Activated CD4-positive, alpha-beta T cell treated with anti-CD3 and anti-CD28 coated beads for 36 hours (primary cell): ENCODE data around the gene MBNL1. TPM values are rescaled to one million over a fixed set of nuclear protein-coding genes. Genes with fewer than 3 reads are reported as not detected.

ENCODE experiments used
- ATAC-seq: fragments of 200-7000 bp; cut with Tn5 transposase; one replicate; pipeline ENCODE4 v1.10.0; 2021; ENCODE audit warnings: mild to moderate bottlenecking, moderate library complexity
- CTCF ChIA-PET: fragments of 350-600 bp; sonication (Branson Sonifier 250); formaldehyde crosslinking; loops from one replicate; lab custom pipeline; 2021; ENCODE audit warnings: antibody characterized with exemption; lab: Charles Lee
- POLR2A ChIA-PET: fragments of 350-600 bp; sonication (Branson Sonifier 250); formaldehyde crosslinking; loops from one replicate; lab custom pipeline; 2021; ENCODE audit warnings: antibody characterized with exemption, inconsistent platforms; lab: Charles Lee
- DNase-seq: peaks from one replicate; pipeline ENCODE4 v3.0.0-alpha.2; 2020
- H3K27ac Mint-ChIP-seq: one replicate; pipeline ENCODE4 v1.8.0; 2021; ENCODE audit warnings: mixed read lengths
- H3K27me3 Mint-ChIP-seq: one replicate; pipeline ENCODE4 v1.8.0; 2021; ENCODE audit warnings: mixed read lengths
- H3K36me3 Mint-ChIP-seq: one replicate; pipeline ENCODE4 v1.8.0; 2021; ENCODE audit warnings: low read depth, mixed read lengths
- H3K4me1 Mint-ChIP-seq: one replicate; pipeline ENCODE4 v1.8.0; 2021; ENCODE audit warnings: mixed read lengths
- H3K4me3 Mint-ChIP-seq: one replicate; pipeline ENCODE4 v1.8.0; 2021; ENCODE audit warnings: mild to moderate bottlenecking, moderate library complexity, mixed read lengths
- H3K9me3 Mint-ChIP-seq: one replicate; pipeline ENCODE4 v1.8.0; 2021; ENCODE audit warnings: low read depth, mixed read lengths
- intact Hi-C, 2 experiments: fragments of 100-400 bp; cut with DNase I in 1 of 2; cut with micrococcal nuclease in 1 of 2; formaldehyde crosslinking; loops; one replicate each; pipeline versions ENCODE4 v1.14.2 to v1.15.1; 2022 to 2024; cut with DNase I, micrococcal nuclease
- total RNA-seq, 2 experiments: library from RNA; stranded (reverse); gene quantifications; one replicate each; pipeline ENCODE4 v1.2.3, GENCODE V29; 2021

The MBNL1 gene
- total RNA-seq, 2 experiments from 2014 or later, result 317 to 481 TPM

- peak overlapping the region; percentile 10 for H3K4me3 Mint-ChIP-seq
- ATAC-seq, result peak; percentile 5
- H3K27ac Mint-ChIP-seq, result peak overlapping the region; percentile 84
- H3K36me3 Mint-ChIP-seq, result peaks cover 9% of the 10 kb centered on the region
- H3K9me3 Mint-ChIP-seq, result no peaks in the 10 kb centered on the region
- POLR2A ChIA-PET, result interaction anchor here (1.0 kb wide), 1 partner anchor 10 kb away, joined by 5 read pairs; no protein-coding TSS in a partner anchor
- peaks cover 66% of the 10 kb centered on the region for H3K4me1 Mint-ChIP-seq
- CTCF ChIA-PET, result interaction anchor here (1.4 to 7.6 kb wide), 2 partner anchors 7 to 191 kb away, joined by 3 to 69 read pairs; no protein-coding TSS in a partner anchor
- no peak for DNase-seq
- H3K27me3 Mint-ChIP-seq, result no peaks in the 10 kb centered on the region
- intact Hi-C loops, result loop anchor here in 1 of 2 experiments (10.0 kb wide), 1 partner anchor 1488 kb away; the partner anchor contains the start of gene SIAH2
These were observed 16.0 kb upstream of the MBNL1 start for GRCh38 chr3:152252755-152253154.

- Mint-ChIP-seq H3K4me3 (peak overlapping the region; percentile 10), H3K36me3 (peaks cover 9% of the 10 kb centered on the region)
- POLR2A ChIA-PET, result interaction anchor here (0.6 kb wide), 1 partner anchor 26 kb away, joined by 3 read pairs; no protein-coding TSS in a partner anchor
These were observed 15.2 kb upstream of the MBNL1 start for GRCh38 chr3:152253514-152253913.

GRCh38 chr3:152254041-152254440 lies 14.7 kb upstream of the MBNL1 start:
- no peak for ATAC-seq
- DNase-seq, result no peak
- peaks cover 75% of the 10 kb centered on the region for H3K4me1 Mint-ChIP-seq
- H3K4me3 Mint-ChIP-seq, result peak overlapping the region; percentile 18
- no peaks in the 10 kb centered on the region for H3K9me3 Mint-ChIP-seq
- H3K27ac Mint-ChIP-seq, result peak overlapping the region; percentile 84
- peaks cover 6% of the 10 kb centered on the region for H3K36me3 Mint-ChIP-seq
- no peaks in the 10 kb centered on the region for H3K27me3 Mint-ChIP-seq
- ChIA-PET CTCF (interaction anchor here (0.6 to 7.6 kb wide), 5 partner anchors 9 to 190 kb away, joined by 3 to 69 read pairs (median 4); no protein-coding TSS in a partner anchor), POLR2A (interaction anchor here (1.2 kb wide), 1 partner anchor 10 kb away, joined by 3 read pairs; no protein-coding TSS in a partner anchor)
- intact Hi-C loops, result loop anchor here in 1 of 2 experiments (10.0 kb wide), 1 partner anchor 1489 kb away; the partner anchor contains the start of gene SIAH2

More at GRCh38 chr3:152253514-152253913, 15.2 kb upstream of the MBNL1 start:
- H3K9me3 Mint-ChIP-seq, result no peaks in the 10 kb centered on the region
- peak overlapping the region; percentile 84 for H3K27ac Mint-ChIP-seq
- H3K4me1 Mint-ChIP-seq, result peaks cover 69% of the 10 kb centered on the region
- intact Hi-C loops, result loop anchor here in 1 of 2 experiments (10.0 kb wide), 1 partner anchor 1489 kb away; the partner anchor contains the start of gene SIAH2
- H3K27me3 Mint-ChIP-seq, result no peaks in the 10 kb centered on the region
- no peak for DNase-seq
- CTCF ChIA-PET, result interaction anchor here (0.6 to 7.6 kb wide), 4 partner anchors 8 to 190 kb away, joined by 3 to 69 read pairs (median 6); no protein-coding TSS in a partner anchor
- ATAC-seq, result no peak

- DNase-seq, result no peak
- ChIA-PET POLR2A (interaction anchor here (0.6 to 1.2 kb wide), 2 partner anchors 12 to 13 kb away, joined by 3 read pairs; partner anchors contain the start of gene MBNL1), CTCF (interaction anchor here (1.3 to 7.6 kb wide), 4 partner anchors 8 to 26 kb away, joined by 3 to 69 read pairs (median 8); partner anchors contain the start of gene MBNL1)
- H3K27me3 Mint-ChIP-seq, result no peaks in the 10 kb centered on the region
- no peak for ATAC-seq
- peaks cover 85% of the 10 kb centered on the region for H3K4me1 Mint-ChIP-seq
- H3K4me3 Mint-ChIP-seq, result peak overlapping the region; percentile 26
- peaks cover 6% of the 10 kb centered on the region for H3K36me3 Mint-ChIP-seq
- peak overlapping the region; percentile 79 for H3K27ac Mint-ChIP-seq
- intact Hi-C loops, result loop anchor here (5.0 to 10.0 kb wide), 3 partner anchors 938 to 1708 kb away; partner anchors contain the start of genes EIF2A (in 1 of the 2), GPR87 (in 1 of the 2), SERP1 (in 1 of the 2) and SIAH2 (in 1 of the 2)
- no peaks in the 10 kb centered on the region for H3K9me3 Mint-ChIP-seq
These were observed 13.4 kb upstream of the MBNL1 start for GRCh38 chr3:152255290-152255689.

- H3K4me1 Mint-ChIP-seq, result peaks cover 95% of the 10 kb centered on the region
- H3K27me3 Mint-ChIP-seq, result no peaks in the 10 kb centered on the region
- ChIA-PET POLR2A (interaction anchor here (0.7 to 2.1 kb wide), 5 partner anchors 10 to 1054 kb away, joined by 3 to 12 read pairs (median 4); partner anchors contain the start of genes GPR171 and MBNL1), CTCF (interaction anchor here (0.6 to 7.6 kb wide), 8 partner anchors 12 to 202 kb away, joined by 3 to 69 read pairs (median 3); partner anchors contain the start of gene MBNL1)
- no peaks in the 10 kb centered on the region for H3K9me3 Mint-ChIP-seq
- peak overlapping the region; percentile 61 for H3K4me3 Mint-ChIP-seq
- ATAC-seq, result peak; percentile 37
- peak overlapping the region; percentile 96 for H3K27ac Mint-ChIP-seq
- peaks cover 6% of the 10 kb centered on the region for H3K36me3 Mint-ChIP-seq
- no peak for DNase-seq
- intact Hi-C loops, result loop anchor here (5.0 to 10.0 kb wide), 3 partner anchors 940 to 1710 kb away; partner anchors contain the start of genes EIF2A (in 1 of the 2), GPR87 (in 1 of the 2), SERP1 (in 1 of the 2) and SIAH2 (in 1 of the 2)
These were observed 11.7 kb upstream of the MBNL1 start for GRCh38 chr3:152256851-152257562.

GRCh38 chr3:152257563-152258035 lies 11.1 kb upstream of the MBNL1 start:
- POLR2A ChIA-PET, result interaction anchor here (0.7 to 2.1 kb wide), 4 partner anchors 10 to 27 kb away, joined by 3 to 12 read pairs (median 6); partner anchors contain the start of gene MBNL1
- ATAC-seq (peak; percentile 20), DNase-seq (no peak)
- H3K27me3 Mint-ChIP-seq, result no peaks in the 10 kb centered on the region
- H3K4me3 Mint-ChIP-seq, result peak overlapping the region; percentile 61
- intact Hi-C loops, result loop anchor here (1.0 to 10.0 kb wide), 8 partner anchors 11 to 1710 kb away; partner anchors contain the start of genes MBNL1 (in 2 of the 2), EIF2A (in 1 of the 2), GPR87 (in 1 of the 2) and SERP1 (in 1 of the 2)
- H3K4me1 Mint-ChIP-seq, result peaks cover 92% of the 10 kb centered on the region
- peaks cover 9% of the 10 kb centered on the region for H3K36me3 Mint-ChIP-seq
- CTCF ChIA-PET, result interaction anchor here (0.6 to 7.6 kb wide), 7 partner anchors 10 to 202 kb away, joined by 3 to 69 read pairs (median 4); partner anchors contain the start of gene MBNL1
- no peaks in the 10 kb centered on the region for H3K9me3 Mint-ChIP-seq
- H3K27ac Mint-ChIP-seq, result peak overlapping the region; percentile 96

GRCh38 chr3:152258448-152259393 lies 10.0 kb upstream of the MBNL1 start:
- H3K9me3 Mint-ChIP-seq, result peaks cover under 1% of the 10 kb centered on the region
- DNase-seq (peak; percentile 82), ATAC-seq (peak; percentile 81)
- CTCF ChIA-PET, result interaction anchor here (0.6 to 7.6 kb wide), 10 partner anchors 9 to 110 kb away, joined by 3 to 69 read pairs (median 4); partner anchors contain the start of gene MBNL1
- H3K27me3 Mint-ChIP-seq, result no peaks in the 10 kb centered on the region
- peak overlapping the region; percentile 91 for H3K27ac Mint-ChIP-seq
- peaks cover 6% of the 10 kb centered on the region for H3K36me3 Mint-ChIP-seq
- peaks cover 90% of the 10 kb centered on the region for H3K4me1 Mint-ChIP-seq
- POLR2A ChIA-PET, result interaction anchor here (0.7 to 2.0 kb wide), 2 partner anchors 10 to 576 kb away, joined by 3 to 11 read pairs; partner anchors contain the start of genes MBNL1 and P2RY1
- intact Hi-C loops, result loop anchor here (1.0 to 10.0 kb wide), 8 partner anchors 10 to 1711 kb away; partner anchors contain the start of genes MBNL1 (in 2 of the 2), EIF2A (in 1 of the 2), GPR87 (in 1 of the 2) and SERP1 (in 1 of the 2)
- H3K4me3 Mint-ChIP-seq, result peak overlapping the region; percentile 61

GRCh38 chr3:152259468-152259867 lies 9.3 kb upstream of the MBNL1 start:
- intact Hi-C loops, result loop anchor here (2.0 to 10.0 kb wide), 6 partner anchors 17 to 1712 kb away; partner anchors contain the start of genes EIF2A (in 1 of the 2), GPR87 (in 1 of the 2), SERP1 (in 1 of the 2) and SIAH2 (in 1 of the 2)
- no peak for DNase-seq

GRCh38 chr3:152260026-152260425 lies 8.7 kb upstream of the MBNL1 start:
- Mint-ChIP-seq H3K4me1 (peaks cover 87% of the 10 kb centered on the region), H3K27me3 (no peaks in the 10 kb centered on the region), H3K9me3 (peaks cover 2% of the 10 kb centered on the region), H3K4me3 (peak overlapping the region; percentile 3), H3K36me3 (peaks cover 4% of the 10 kb centered on the region), H3K27ac (peak overlapping the region; percentile 82)
- ChIA-PET POLR2A (interaction anchor here (0.6 to 2.0 kb wide), 3 partner anchors 9 to 39 kb away, joined by 3 to 11 read pairs (median 4); partner anchors contain the start of gene MBNL1), CTCF (interaction anchor here (1.1 to 3.3 kb wide), 4 partner anchors 8 to 76 kb away, joined by 3 to 16 read pairs (median 9); partner anchors contain the start of gene MBNL1)
- DNase-seq (no peak), ATAC-seq (no peak)
- intact Hi-C loops, result loop anchor here in 1 of 2 experiments (10.0 kb wide), 1 partner anchor 185 kb away; no protein-coding TSS in a partner anchor

More at GRCh38 chr3:152259468-152259867, 9.3 kb upstream of the MBNL1 start:
- ChIA-PET POLR2A (interaction anchor here (2.0 kb wide), 1 partner anchor 9 kb away, joined by 11 read pairs; the partner anchor contains the start of gene MBNL1), CTCF (interaction anchor here (1.1 to 7.6 kb wide), 5 partner anchors 9 to 76 kb away, joined by 3 to 69 read pairs (median 14); partner anchors contain the start of gene MBNL1)
- Mint-ChIP-seq H3K36me3 (peaks cover 4% of the 10 kb centered on the region), H3K4me1 (peaks cover 90% of the 10 kb centered on the region), H3K27ac (peak overlapping the region; percentile 85), H3K27me3 (no peaks in the 10 kb centered on the region), H3K9me3 (peaks cover 2% of the 10 kb centered on the region), H3K4me3 (peak overlapping the region; percentile 41)
- ATAC-seq, result no peak
